ENCODE data around the gene COL6A2.

COL6A2 gene

DNA sequence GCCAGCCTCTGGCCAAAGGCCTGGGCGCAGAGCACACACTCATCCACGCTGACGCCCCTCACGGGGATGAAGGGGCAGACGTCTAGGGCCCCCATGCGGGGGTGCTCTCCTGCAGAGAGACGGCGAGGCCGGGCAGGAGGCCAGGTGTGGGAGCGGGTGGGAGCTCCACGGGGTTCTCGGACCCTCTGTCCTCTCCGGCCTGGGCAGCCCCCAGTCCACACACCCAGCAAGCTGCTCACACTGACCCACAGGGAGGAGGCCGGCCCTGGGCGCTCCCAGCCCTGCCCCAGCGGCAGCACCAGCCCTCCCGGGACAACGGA lies 55.0 kb downstream of the COL6A2 start:
- TF ChIP-seq, protein P1, sequence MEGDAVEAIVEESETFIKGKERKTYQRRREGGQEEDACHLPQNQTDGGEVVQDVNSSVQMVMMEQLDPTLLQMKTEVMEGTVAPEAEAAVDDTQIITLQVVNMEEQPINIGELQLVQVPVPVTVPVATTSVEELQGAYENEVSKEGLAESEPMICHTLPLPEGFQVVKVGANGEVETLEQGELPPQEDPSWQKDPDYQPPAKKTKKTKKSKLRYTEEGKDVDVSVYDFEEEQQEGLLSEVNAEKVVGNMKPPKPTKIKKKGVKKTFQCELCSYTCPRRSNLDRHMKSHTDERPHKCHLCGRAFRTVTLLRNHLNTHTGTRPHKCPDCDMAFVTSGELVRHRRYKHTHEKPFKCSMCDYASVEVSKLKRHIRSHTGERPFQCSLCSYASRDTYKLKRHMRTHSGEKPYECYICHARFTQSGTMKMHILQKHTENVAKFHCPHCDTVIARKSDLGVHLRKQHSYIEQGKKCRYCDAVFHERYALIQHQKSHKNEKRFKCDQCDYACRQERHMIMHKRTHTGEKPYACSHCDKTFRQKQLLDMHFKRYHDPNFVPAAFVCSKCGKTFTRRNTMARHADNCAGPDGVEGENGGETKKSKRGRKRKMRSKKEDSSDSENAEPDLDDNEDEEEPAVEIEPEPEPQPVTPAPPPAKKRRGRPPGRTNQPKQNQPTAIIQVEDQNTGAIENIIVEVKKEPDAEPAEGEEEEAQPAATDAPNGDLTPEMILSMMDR (IDR thresholded peaks at IDR 0.05; ENCODE audit: low read depth, low read length, missing control alignments) = no peak
- no peak overlapping the region for H3K4me3 ChIP-seq (ENCODE audit: low read depth, low read length)
- no peak for DNase-seq (ENCODE audit: low read depth)

- H3K4me3 ChIP-seq (ENCODE audit: low read depth, low read length) = no peak overlapping the region
- DNase-seq (ENCODE audit: low read depth) = no peak
- TF ChIP-seq, protein P1 (IDR thresholded peaks at IDR 0.05; ENCODE audit: low read depth, low read length, missing control alignments) = peak; percentile 60
Observed at GRCh38 chr21:46153247-46154154, 55.6 kb downstream of the COL6A2 start.

GRCh38 chr21:46154155-46154954 lies 56.4 kb downstream of the COL6A2 start:
- TF ChIP-seq, protein P1 (IDR thresholded peaks at IDR 0.05; ENCODE audit: low read depth, low read length, missing control alignments) = no peak

GRCh38 chr21:46154955-46155513 lies 57.1 kb downstream of the COL6A2 start:
- no peak overlapping the region for H3K4me3 ChIP-seq (ENCODE audit: low read depth, low read length)
- DNase-seq (ENCODE audit: low read depth) = no peak
- TF ChIP-seq, protein P1 (IDR thresholded peaks at IDR 0.05; ENCODE audit: low read depth, low read length, missing control alignments) = no peak

More at GRCh38 chr21:46154155-46154954, 56.4 kb downstream of the COL6A2 start:
- H3K4me3 ChIP-seq (ENCODE audit: low read depth, low read length) = no peak overlapping the region
- DNase-seq (ENCODE audit: low read depth) = no peak

DNA sequence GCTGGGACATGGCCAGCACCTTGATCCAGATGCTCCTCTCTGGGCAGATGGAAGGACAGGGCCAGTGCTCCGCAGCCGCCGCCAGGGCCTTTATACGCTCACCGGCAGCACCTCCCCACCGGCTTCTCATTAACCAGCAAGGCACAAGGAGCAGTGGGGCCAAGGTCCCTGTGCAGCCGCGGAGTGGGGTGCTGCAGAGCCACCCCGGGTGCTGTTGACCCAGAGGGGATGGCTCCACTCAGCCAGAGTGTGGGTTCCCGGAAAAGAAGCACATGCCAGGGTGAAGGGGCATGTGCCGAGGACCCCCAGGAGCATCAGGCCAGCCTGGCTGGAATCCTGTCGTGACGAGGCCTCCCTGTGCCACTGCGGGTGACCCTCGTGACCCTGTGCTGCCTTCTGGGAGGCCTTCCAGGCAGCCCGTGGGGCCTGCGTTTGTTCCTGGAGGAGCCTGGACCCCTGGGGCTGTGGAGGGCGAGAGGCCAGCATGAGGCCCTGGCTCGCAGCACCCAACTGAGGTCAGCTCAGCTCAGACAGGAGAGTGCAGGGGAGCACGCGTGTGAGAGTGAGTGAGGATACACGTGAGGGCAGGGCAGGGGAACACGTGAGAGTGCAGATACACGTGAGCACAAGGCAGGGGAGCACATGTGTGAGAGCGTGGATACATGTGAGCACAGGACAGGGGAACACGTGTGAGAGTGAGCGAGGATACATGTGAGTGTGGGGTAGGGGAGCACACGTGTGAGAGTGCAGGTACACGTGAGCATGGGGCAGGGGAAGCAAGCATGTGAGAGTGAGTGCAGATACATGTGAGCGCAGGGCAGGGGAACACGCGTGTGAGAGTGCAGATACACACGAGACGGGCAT lies 57.8 kb downstream of the COL6A2 start, which contains the start of gene FTCD:
Gene FTCD, minus strand, starts transcription at position 66 of the 864 bp plus-strand sequence. Its CDS starts 56 bp downstream, at position 10.
- no peak for DNase-seq (ENCODE audit: low read depth)
- no peak within 1 kb of the TSS for H3K4me3 ChIP-seq (ENCODE audit: low read depth, low read length)
- TF ChIP-seq, protein P1 (IDR thresholded peaks at IDR 0.05; ENCODE audit: low read depth, low read length, missing control alignments) = no peak

DNA sequence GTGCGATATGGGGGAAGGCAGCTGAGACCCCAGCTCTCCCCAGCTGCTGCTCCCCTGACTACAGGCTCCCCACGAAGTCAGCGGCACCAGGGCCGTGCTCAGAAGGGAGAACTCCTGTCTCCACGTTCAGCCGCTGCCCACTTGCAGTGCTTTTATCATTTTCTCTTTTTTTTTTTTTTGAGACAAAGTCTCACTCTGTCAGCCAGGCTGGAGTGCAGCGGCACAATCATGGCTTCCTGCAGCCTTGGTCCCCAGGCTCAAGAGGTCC lies 58.4 kb downstream of the COL6A2 start:
- TF ChIP-seq, protein P1 (IDR thresholded peaks at IDR 0.05; ENCODE audit: low read depth, low read length, missing control alignments) = no peak
- no peak for DNase-seq (ENCODE audit: low read depth)
- H3K4me3 ChIP-seq (ENCODE audit: low read depth, low read length) = no peak overlapping the region

Measured in GM12864 (cell line).